H1 (cell line): ENCODE data around the gene PKDREJ. TPM values are rescaled to one million over a fixed set of nuclear protein-coding genes. Genes with fewer than 3 reads are reported as not detected.

ENCODE experiments used
- CTCF ChIA-PET: fragments of 300-600 bp; sonication (Branson Sonifier 250); formaldehyde crosslinking; loops from one replicate; lab custom pipeline; 2021; ENCODE audit not compliant: partially characterized antibody; lab: Charles Lee
- POLR2A ChIA-PET: fragments of 300-600 bp; sonication (Branson Sonifier 250); formaldehyde crosslinking; loops from one replicate; lab custom pipeline; 2021; ENCODE audit warnings: inconsistent platforms; ENCODE audit not compliant: partially characterized antibody; lab: Charles Lee
- DNase-seq, 2 experiments: peaks; one replicate each; pipeline versions ENCODE4 v3.0.0 to v3.0.0-alpha.2; 2010 to 2022; ENCODE audit warnings: low spot score in 2 of 2, low read depth in 1 of 2, mixed read lengths in 1 of 2
- FAIRE-seq: peaks from 2 replicates; lab custom pipeline; 2011; peaks lifted over from hg19 to GRCh38; lab: Jason Lieb, UNC
- H2AFZ ChIP-seq: 2 replicates; pipeline ENCODE4 v1.8.1; 2012; ENCODE audit warnings: low read length, inconsistent platforms
- H2AK5ac ChIP-seq: 2 replicates; pipeline ENCODE4 v1.6.1; 2013; ENCODE audit warnings: low read depth, low read length
- H2BK120ac ChIP-seq: replicated peaks from 2 replicates; pipeline ENCODE3; 2013; ENCODE audit warnings: low read depth, low read length, inconsistent platforms
- H2BK12ac ChIP-seq: 2 replicates; pipeline ENCODE4 v1.6.1; 2013; ENCODE audit warnings: low read depth, low read length
- H2BK15ac ChIP-seq: 2 replicates; pipeline ENCODE4 v1.6.1; 2013; ENCODE audit warnings: low read length
- H2BK20ac ChIP-seq: 2 replicates; pipeline ENCODE4 v1.6.1; 2013; ENCODE audit warnings: low read length
- H2BK5ac ChIP-seq: 2 replicates; pipeline ENCODE4 v1.6.1; 2013; ENCODE audit warnings: low read depth, low read length
- H3K14ac ChIP-seq: 2 replicates; pipeline ENCODE4 v1.6.1; 2013; ENCODE audit warnings: inconsistent platforms; ENCODE audit not compliant: insufficient read length
- H3K18ac ChIP-seq: 2 replicates; pipeline ENCODE4 v1.6.1; 2013; ENCODE audit warnings: low read length; ENCODE audit errors: extremely low read depth
- H3K23ac ChIP-seq: 2 replicates; pipeline ENCODE4 v1.6.1; 2013; ENCODE audit warnings: inconsistent platforms; ENCODE audit not compliant: insufficient read length
- H3K23me2 ChIP-seq: 2 replicates; pipeline ENCODE4 v1.6.1; 2013; ENCODE audit warnings: low read depth, low read length
- H3K27ac ChIP-seq: 2 replicates; pipeline ENCODE4 v1.6.1; 2011; ENCODE audit warnings: low read depth, low read length, inconsistent platforms
- H3K27me3 ChIP-seq, 4 experiments: replicated peaks in 1 of 4; 1 replicate in 1 of 4; 2 replicates in 3 of 4; pipeline versions ENCODE4 v1.6.1 to v1.8.1; 2011 to 2013; ENCODE audit warnings: low read length in 3 of 4, mild to moderate bottlenecking in 3 of 4, inconsistent platforms in 2 of 4, mixed read lengths in 2 of 4, moderate library complexity in 1 of 4; ENCODE audit not compliant: control insufficient read depth in 3 of 4, insufficient read depth in 3 of 4; ENCODE audit errors: extremely low read depth in 1 of 4
- H3K36me3 ChIP-seq, 4 experiments: 2 replicates each; pipeline versions ENCODE4 v1.6.1 to v1.8.1; 2011 to 2013; ENCODE audit warnings: mild to moderate bottlenecking in 4 of 4, low read length in 3 of 4, moderate library complexity in 2 of 4, control low read depth in 1 of 4, inconsistent platforms in 1 of 4; ENCODE audit not compliant: insufficient read depth in 4 of 4, control insufficient read depth in 2 of 4
- H3K4ac ChIP-seq: replicated peaks from 2 replicates; pipeline ENCODE3; 2013; ENCODE audit warnings: low read length, low read depth, mixed read lengths, inconsistent platforms; ENCODE audit not compliant: insufficient read length
- H3K4me1 ChIP-seq, 4 experiments: replicated peaks in 1 of 4; 1 replicate in 1 of 4; 2 replicates in 3 of 4; pipeline versions ENCODE4 v1.6.1 to v1.8.1; 2011 to 2013; ENCODE audit warnings: low read length in 3 of 4, inconsistent platforms in 2 of 4, mixed read lengths in 1 of 4; ENCODE audit not compliant: insufficient read depth in 4 of 4, control insufficient read depth in 3 of 4
- H3K4me2 ChIP-seq, 2 experiments: 2 replicates each; pipeline versions ENCODE4 v1.6.1 to v1.8.1; 2011 to 2013; ENCODE audit warnings: low read depth in 2 of 2, low read length in 2 of 2, control low read depth in 1 of 2, inconsistent platforms in 1 of 2, mild to moderate bottlenecking in 1 of 2; ENCODE audit not compliant: insufficient read depth in 1 of 2
- H3K4me3 ChIP-seq, 4 experiments: fragments of 200-600, 300-600 bp in 1 of 4; sonication (generic), shearing (Covaris generic), sonication (Bioruptor Twin) in 1 of 4; 2 replicates each; pipeline versions ENCODE4 v1.5.1 to v1.8.1; 2011 to 2016; ENCODE audit warnings: low read length in 4 of 4, low read depth in 3 of 4, control low read depth in 2 of 4, inconsistent platforms in 2 of 4, mild to moderate bottlenecking in 2 of 4, mixed read lengths in 1 of 4, moderate library complexity in 1 of 4; ENCODE audit not compliant: insufficient read depth in 2 of 4; ENCODE audit errors: extremely low read depth in 1 of 4
- H3K56ac ChIP-seq: replicated peaks from 2 replicates; pipeline ENCODE3; 2013; ENCODE audit warnings: low read depth, mild to moderate bottlenecking, mixed read lengths, low read length, inconsistent platforms; ENCODE audit not compliant: insufficient read length
- H3K79me1 ChIP-seq: 2 replicates; pipeline ENCODE4 v1.6.1; 2013; ENCODE audit warnings: low read depth, low read length, control low read depth
- H3K79me2 ChIP-seq, 2 experiments: 2 replicates each; pipeline versions ENCODE4 v1.6.1 to v1.8.1; 2012 to 2013; ENCODE audit warnings: low read length in 2 of 2, mild to moderate bottlenecking in 2 of 2, inconsistent platforms in 1 of 2; ENCODE audit not compliant: insufficient read depth in 2 of 2, control insufficient read depth in 1 of 2
- H3K9ac ChIP-seq, 4 experiments: replicated peaks in 1 of 4; 1 replicate in 1 of 4; 2 replicates in 3 of 4; pipeline versions ENCODE4 v1.6.1 to v1.8.1; 2011 to 2013; ENCODE audit warnings: low read depth in 3 of 4, low read length in 3 of 4, control low read depth in 2 of 4, mild to moderate bottlenecking in 2 of 4, moderate library complexity in 2 of 4, inconsistent platforms in 1 of 4; ENCODE audit errors: extremely low read depth in 1 of 4
- H3K9me3 ChIP-seq, 2 experiments: 2 replicates each; pipeline versions ENCODE4 v1.6.1 to v1.8.1; 2012 to 2013; ENCODE audit warnings: mild to moderate bottlenecking in 2 of 2, moderate library complexity in 2 of 2, control low read depth in 1 of 2, inconsistent platforms in 1 of 2, low read depth in 1 of 2, low read length in 1 of 2, mixed read lengths in 1 of 2; ENCODE audit not compliant: insufficient read depth in 2 of 2
- H4K20me1 ChIP-seq, 2 experiments: replicated peaks in 1 of 2; 2 replicates each; pipeline versions ENCODE3 to v1.8.1; 2011 to 2013; ENCODE audit warnings: inconsistent platforms in 2 of 2, low read length in 2 of 2, mild to moderate bottlenecking in 1 of 2; ENCODE audit not compliant: insufficient read depth in 2 of 2, control insufficient read depth in 1 of 2
- H4K5ac ChIP-seq: 2 replicates; pipeline ENCODE4 v1.6.1; 2013; ENCODE audit warnings: low read length, low read depth, mixed read lengths, inconsistent platforms; ENCODE audit not compliant: insufficient read length
- H4K8ac ChIP-seq: 2 replicates; pipeline ENCODE4 v1.8.0; 2013; ENCODE audit warnings: mild to moderate bottlenecking, moderate library complexity, low read length, inconsistent platforms; ENCODE audit not compliant: insufficient read depth; ENCODE audit errors: extremely low read depth
- H4K91ac ChIP-seq: replicated peaks from 2 replicates; pipeline ENCODE3; 2013; ENCODE audit warnings: low read length, mixed read lengths, inconsistent platforms; ENCODE audit not compliant: insufficient read length
- CBX5 ChIP-seq: fragments of 300-800, 300-1000 bp; sonication (generic); IDR thresholded peaks from 2 replicates; pipeline ENCODE4 v1.7.1; 2016; ENCODE audit warnings: antibody characterized with exemption, low read length, low read depth
- EGR1 ChIP-seq: IDR thresholded peaks from 2 replicates; pipeline ENCODE4 v1.6.1; 2011; ENCODE audit warnings: low read depth, low read length, borderline replicate concordance
- FOSL1 ChIP-seq: IDR thresholded peaks from 2 replicates; pipeline ENCODE4 v1.6.1; 2011; ENCODE audit warnings: mild to moderate bottlenecking, low read depth, low read length, moderate library complexity; ENCODE audit not compliant: insufficient read depth
- GTF2F1 ChIP-seq: IDR thresholded peaks from 2 replicates; pipeline ENCODE4 v1.6.1; 2012; ENCODE audit warnings: low read depth, low read length, improper control_type of control experiment, borderline replicate concordance
- JUN ChIP-seq: IDR thresholded peaks from 2 replicates; pipeline ENCODE4 v1.6.1; 2011; ENCODE audit warnings: low read depth, mild to moderate bottlenecking, improper control_type of control experiment, low read length
- KDM1A ChIP-seq: fragments of 200-600, 300-600 bp; sonication (generic); IDR thresholded peaks from 2 replicates; pipeline ENCODE4 v1.7.1; 2016; ENCODE audit warnings: mild to moderate bottlenecking, low read length, borderline replicate concordance
- KDM4A ChIP-seq: IDR thresholded peaks from one replicate; pipeline ENCODE4 v1.7.1; 2012; ENCODE audit warnings: low read depth, mild to moderate bottlenecking, moderate library complexity, low read length, inconsistent platforms; ENCODE audit not compliant: severe bottlenecking
- KDM5A ChIP-seq: fragments of 200-600 bp; IDR thresholded peaks from 2 replicates; pipeline ENCODE4 v1.7.1; 2012; ENCODE audit warnings: mild to moderate bottlenecking, low read length, inconsistent platforms, mixed read lengths
- MAFK ChIP-seq: IDR thresholded peaks from 2 replicates; pipeline ENCODE4 v1.6.1; 2012; ENCODE audit warnings: low read depth, mild to moderate bottlenecking, improper control_type of control experiment, low read length
- SP4 ChIP-seq: IDR thresholded peaks from 2 replicates; pipeline ENCODE4 v1.6.1; 2012; ENCODE audit warnings: low read length, inconsistent platforms
- SUZ12 ChIP-seq: fragments of 200-600 bp; sonication (generic); IDR thresholded peaks from 2 replicates; pipeline ENCODE4 v1.6.1; 2012; ENCODE audit warnings: mild to moderate bottlenecking, inconsistent platforms, low read length, moderate library complexity, mixed read lengths
- TAF1 ChIP-seq: IDR thresholded peaks from 2 replicates; pipeline ENCODE4 v1.6.1; 2011; ENCODE audit warnings: mild to moderate bottlenecking, low read depth, low read length
- TEAD4 ChIP-seq: IDR thresholded peaks from 2 replicates; pipeline ENCODE4 v1.6.1; 2012; ENCODE audit warnings: low read depth, low read length, inconsistent platforms, mixed read lengths
- YY1 ChIP-seq: IDR thresholded peaks from 2 replicates; pipeline ENCODE4 v1.6.1; 2011; ENCODE audit warnings: low read depth, mild to moderate bottlenecking, low read length
- WGBS, 2 experiments: shearing (Covaris generic) in 1 of 2; methylation state at CpG; one replicate each; pipeline versions ENCODE4 v1.1.6 to v1.1.7; 2013 to 2015; ENCODE audit warnings: low lambda C conversion rate in 2 of 2, mixed read lengths in 2 of 2, inconsistent platforms in 1 of 2, low coverage in 1 of 2, missing lambda C conversion rate in 1 of 2; ENCODE audit not compliant: insufficient replicate concordance in 2 of 2, insufficient coverage in 1 of 2, insufficient read length in 1 of 2; ENCODE audit errors: extremely low coverage in 1 of 2, missing lambda C conversion rate in 1 of 2; 5-methylcytosine and 5-hydroxymethylcytosine counted together
- polyA plus RNA-seq, 7 experiments: library from polyadenylated mRNA; depleted of rRNA in 3 of 7; stranded (reverse) in 5 of 7; unstranded in 2 of 7; fragments of >200 nt in 5 of 7; fragments of 200-250 nt in 2 of 7; gene quantifications; 1 replicate in 5 of 7; 2 replicates in 1 of 7; 4 replicates in 1 of 7; pipeline versions ENCODE4 v1.2.1 to v1.2.3, GENCODE V29; 2011 to 2013; ENCODE audit warnings: missing spikeins in 2 of 7, mixed read lengths in 2 of 7
- total RNA-seq: library from RNA; stranded (reverse); fragmentation: NEBNext Ultra II Directional; extraction: Animal tissue kit (Norgen Biotek cat#: 25700); gene quantifications from 2 replicates; pipeline ENCODE4 v1.2.1, GENCODE V29; 2021
- TF ChIP-seq, protein P1 (sequence below): IDR thresholded peaks from 2 replicates; pipeline ENCODE4 v1.6.1; 2012; ENCODE audit warnings: inconsistent platforms

The PKDREJ gene
- total and polyA plus RNA-seq, 2 of the 8 experiments (the other 6 are each of a cell fraction or from before 2014, with no cell fraction given): 0.02 to 0.04 TPM

- Histone ChIP-seq H4K91ac (no peak overlapping the region), H3K14ac (no peak overlapping the region), H2BK20ac (no peak overlapping the region), H4K20me1 (no peaks in the 10 kb centered on the region), H3K9me3 (peaks cover 2 to 10% of the 10 kb centered on the region in 2 experiments; a peak in 3 of 4 replicates), H3K79me2 (no peaks in the 10 kb centered on the region), H2BK5ac (no peak overlapping the region), H3K9ac (no peak overlapping the region), H2AK5ac (no peak overlapping the region), H4K8ac (no peak overlapping the region), H3K23ac (no peak overlapping the region), H3K4ac (no peak overlapping the region), H2BK12ac (no peak overlapping the region), H3K27ac (no peak overlapping the region), H3K27me3 (no peaks in the 10 kb centered on the region), H3K4me3 (no peak overlapping the region), H3K18ac (no peak overlapping the region), H3K4me2 (no peak overlapping the region), H3K36me3 (no peaks in the 10 kb centered on the region), H3K56ac (no peak overlapping the region), H4K5ac (no peak overlapping the region), H3K79me1 (no peaks in the 10 kb centered on the region), H2AFZ (no peak overlapping the region), H3K23me2 (no peaks in the 10 kb centered on the region), H2BK120ac (no peak overlapping the region), H3K4me1 (no peaks in the 10 kb centered on the region), H2BK15ac (no peak overlapping the region)
- no peak for DNase-seq
- WGBS, 2 experiments: 97% methylated on average over 24 of the region's 29 CpGs; no CpG with 5 or more reads in 1 of the 2 experiments
- ChIA-PET CTCF (no interaction called here), POLR2A (no interaction called here)
- FAIRE-seq: no peak
- TF ChIP-seq JUN (no peak), MAFK (no peak), KDM4A (no peak), CBX5 (no peak), TEAD4 (no peak), KDM5A (no peak), GTF2F1 (no peak), YY1 (no peak), SUZ12 (no peak), KDM1A (no peak), FOSL1 (no peak), EGR1 (no peak), TAF1 (no peak), SP4 (no peak)
- TF ChIP-seq, protein P1, sequence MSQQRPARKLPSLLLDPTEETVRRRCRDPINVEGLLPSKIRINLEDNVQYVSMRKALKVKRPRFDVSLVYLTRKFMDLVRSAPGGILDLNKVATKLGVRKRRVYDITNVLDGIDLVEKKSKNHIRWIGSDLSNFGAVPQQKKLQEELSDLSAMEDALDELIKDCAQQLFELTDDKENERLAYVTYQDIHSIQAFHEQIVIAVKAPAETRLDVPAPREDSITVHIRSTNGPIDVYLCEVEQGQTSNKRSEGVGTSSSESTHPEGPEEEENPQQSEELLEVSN: no peak
These were observed 49.0 kb downstream of the PKDREJ start for GRCh38 chr22:46214149-46214548.
